HG03103 (cell line): Measurements from ENCODE around the gene GPC2.
"Not testable (repeated sequence)": the region's sequence is repeated elsewhere in the genome, so short reads cannot be mapped to it uniquely, and the experiment has no call there.

ENCODE experiments used
- ATAC-seq: cut with Tn5 transposase; IDR thresholded peaks from one replicate; pipeline ENCODE4 v1.9.1; 2021; ENCODE audit warnings: low read depth; ENCODE audit not compliant: unreplicated experiment

GPC2 gene

GRCh38 chr7:100154651-100155491, 22.3 kb downstream of the GPC2 start:
- no peak for ATAC-seq

DNA sequence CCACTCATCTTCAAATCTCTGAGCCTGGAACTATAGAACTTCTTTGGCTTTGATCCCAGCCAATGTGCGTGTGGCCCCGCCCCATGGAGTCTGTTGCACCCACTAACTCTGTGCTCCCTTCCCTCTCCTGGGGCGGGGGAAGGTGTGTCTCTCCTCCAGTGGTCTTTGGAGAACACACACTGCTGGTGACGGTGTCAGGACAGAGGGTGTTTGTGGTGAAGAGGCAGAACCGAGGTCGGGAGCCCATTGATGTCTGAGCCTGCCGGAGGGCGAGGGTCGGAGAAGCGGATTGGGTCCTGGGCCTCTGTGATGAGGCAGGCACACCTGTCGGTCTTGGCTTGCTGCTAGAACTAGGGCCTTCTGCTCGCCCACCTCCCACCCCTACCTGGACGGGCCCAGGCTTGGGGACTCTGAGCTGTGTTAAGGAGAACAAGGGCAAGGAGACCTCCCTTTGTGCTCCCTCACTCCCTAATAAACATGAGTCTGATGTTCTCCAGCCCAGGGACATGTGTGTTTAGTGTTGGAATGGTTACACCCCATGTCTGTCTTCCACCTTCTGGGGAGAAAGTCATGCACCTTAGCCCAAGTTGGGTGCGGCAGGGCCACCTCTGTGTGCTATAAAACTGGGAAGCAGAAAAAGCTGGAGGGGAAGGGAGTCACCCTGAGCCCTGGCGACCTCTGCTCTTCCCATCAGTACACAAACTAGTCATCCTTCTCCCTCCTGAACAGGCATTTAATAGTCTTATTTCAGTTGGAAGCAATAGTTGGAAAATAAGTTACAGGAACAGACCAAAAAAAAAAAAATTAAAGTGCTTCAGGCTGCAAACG, 23.3 kb downstream of the GPC2 start:
- no peak for ATAC-seq

GRCh38 chr7:100152937-100153666, 24.1 kb downstream of the GPC2 start:
- ATAC-seq = no peak

GRCh38 chr7:100152404-100152803, 24.8 kb downstream of the GPC2 start:
- no peak for ATAC-seq

DNA sequence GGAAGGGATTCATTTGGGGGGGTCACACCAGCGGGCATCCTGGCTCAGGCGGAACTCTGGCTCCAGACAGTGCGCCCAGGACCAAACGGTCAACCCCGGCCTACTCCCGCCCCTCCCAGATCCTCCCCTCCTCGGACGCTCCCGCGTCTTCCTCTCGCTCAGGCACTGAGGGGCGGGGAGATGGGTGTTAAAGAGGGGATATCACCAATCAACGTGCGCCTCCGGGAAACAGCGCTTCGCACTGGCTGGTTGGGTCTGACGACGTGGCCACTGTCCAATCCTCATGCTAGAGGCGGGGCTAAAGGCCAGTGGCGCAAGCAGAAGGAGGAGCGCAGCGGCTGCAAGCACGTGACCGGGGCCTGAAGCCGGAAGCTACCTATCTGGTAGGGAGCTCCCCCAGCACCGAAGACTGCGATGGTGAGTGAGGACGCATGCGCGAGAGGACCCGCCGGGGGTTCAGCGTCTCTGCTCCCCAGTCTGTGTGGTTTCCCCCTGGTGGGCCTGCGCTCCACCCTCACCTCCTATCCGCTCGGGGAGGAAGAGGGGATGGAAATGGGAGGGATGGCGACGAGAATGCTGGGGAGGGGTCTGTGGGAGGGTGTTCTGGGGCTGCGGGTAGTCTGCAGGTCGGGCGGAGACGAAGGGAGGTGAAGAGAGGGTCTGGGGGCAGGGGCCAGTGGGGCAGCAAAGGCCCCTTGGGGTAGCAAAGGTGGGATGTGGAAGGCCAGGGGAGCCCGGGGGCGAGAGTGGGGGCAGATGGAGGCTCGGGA, 28.4 kb downstream of the GPC2 start, which contains the start of gene LAMTOR4:
Gene LAMTOR4 (plus strand): TSS at position 360 of the 770 bp plus-strand sequence. CDS start 55 bp downstream, at position 415.
- ATAC-seq = peak; percentile 94

GRCh38 chr7:100148225-100148558, 29.0 kb downstream of the GPC2 start:
- no peak for ATAC-seq

- no peak for ATAC-seq
Observed at GRCh38 chr7:100147278-100147677, 29.9 kb downstream of the GPC2 start.

DNA sequence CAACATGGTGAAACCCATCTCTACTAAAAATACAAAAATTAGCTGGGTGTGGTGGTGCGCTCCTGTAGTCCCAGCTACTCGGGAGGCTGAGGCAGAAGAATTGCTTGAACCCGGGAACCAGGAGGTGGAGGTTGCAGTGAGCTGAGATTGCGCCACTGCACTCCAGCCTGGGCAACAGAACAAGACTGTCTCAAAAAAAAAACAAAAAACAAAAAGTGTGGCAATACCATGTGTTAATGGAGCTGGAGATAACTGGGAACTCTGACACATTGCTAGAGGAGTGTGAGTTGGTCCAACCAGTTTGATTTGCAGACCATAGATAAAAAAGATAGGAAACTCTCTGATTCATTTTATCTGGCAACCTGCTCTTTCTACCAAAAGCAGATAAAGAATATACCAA, 30.8 kb downstream of the GPC2 start:
- ATAC-seq = not testable (repeated sequence)

- no peak for ATAC-seq
Observed at GRCh38 chr7:100142461-100142860, 34.7 kb downstream of the GPC2 start.

DNA sequence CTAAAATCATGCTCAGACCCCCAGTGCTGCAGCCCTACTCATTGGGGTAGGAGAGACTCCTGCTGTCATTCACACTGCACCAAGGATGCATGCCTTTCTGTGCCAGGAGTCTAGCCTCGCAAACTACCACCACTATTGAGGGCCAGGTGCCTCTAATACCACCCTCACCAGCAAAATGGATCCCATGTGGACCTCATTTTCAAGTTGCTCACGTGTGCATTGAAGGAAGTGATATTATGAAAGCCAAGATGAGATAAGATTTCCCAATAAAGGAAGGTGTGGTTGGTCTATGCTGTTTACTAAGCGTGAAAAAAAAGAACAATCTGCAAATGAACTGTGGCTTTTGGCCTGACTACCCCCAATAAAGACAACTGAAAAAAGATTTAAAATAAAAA, 35.6 kb downstream of the GPC2 start:
- no peak for ATAC-seq

- ATAC-seq = no peak
Observed at GRCh38 chr7:100137851-100138760, 39.1 kb downstream of the GPC2 start.

DNA sequence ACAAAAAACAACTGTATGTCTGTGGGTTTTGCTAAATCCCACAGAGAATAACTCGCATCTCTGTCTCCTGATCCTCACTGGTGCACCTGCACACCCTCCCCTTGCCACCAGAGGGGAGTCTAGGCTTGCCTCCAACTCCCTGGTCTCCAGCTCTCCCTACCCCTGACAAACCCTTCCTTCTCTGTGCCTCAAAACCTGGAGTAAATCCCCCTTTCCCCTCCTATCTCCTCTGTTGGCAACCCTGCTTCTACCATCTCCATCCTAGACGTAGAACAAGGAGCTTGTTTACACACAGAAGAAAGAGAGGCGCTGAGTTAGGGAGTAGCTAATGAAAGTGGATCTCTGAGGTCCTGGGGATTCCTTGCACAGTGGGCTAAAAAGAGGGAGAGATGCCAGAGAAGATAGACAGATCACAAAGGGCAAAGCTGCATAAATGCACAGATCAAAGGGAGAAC, 44.5 kb downstream of the GPC2 start:
- no peak for ATAC-seq

DNA sequence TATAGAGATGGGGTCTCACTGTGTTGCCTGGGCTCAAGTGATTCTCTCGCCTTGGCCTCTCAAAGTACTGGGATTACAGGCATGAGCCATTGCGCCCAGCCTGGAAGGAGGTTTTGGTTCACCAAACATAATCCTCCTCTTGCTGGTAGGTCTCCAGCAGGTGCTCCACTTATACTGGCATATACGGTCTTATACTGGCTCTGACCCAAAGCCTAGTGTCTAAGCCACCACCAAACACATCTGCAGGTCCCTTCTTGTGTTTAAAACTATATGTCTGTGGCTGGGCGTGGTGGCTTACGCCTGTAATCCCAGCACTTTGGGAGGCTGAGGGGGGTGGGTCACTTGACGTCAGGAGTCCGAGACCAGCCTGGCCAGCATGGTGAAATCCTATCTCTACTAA, 45.1 kb downstream of the GPC2 start:
- no peak for ATAC-seq

DNA sequence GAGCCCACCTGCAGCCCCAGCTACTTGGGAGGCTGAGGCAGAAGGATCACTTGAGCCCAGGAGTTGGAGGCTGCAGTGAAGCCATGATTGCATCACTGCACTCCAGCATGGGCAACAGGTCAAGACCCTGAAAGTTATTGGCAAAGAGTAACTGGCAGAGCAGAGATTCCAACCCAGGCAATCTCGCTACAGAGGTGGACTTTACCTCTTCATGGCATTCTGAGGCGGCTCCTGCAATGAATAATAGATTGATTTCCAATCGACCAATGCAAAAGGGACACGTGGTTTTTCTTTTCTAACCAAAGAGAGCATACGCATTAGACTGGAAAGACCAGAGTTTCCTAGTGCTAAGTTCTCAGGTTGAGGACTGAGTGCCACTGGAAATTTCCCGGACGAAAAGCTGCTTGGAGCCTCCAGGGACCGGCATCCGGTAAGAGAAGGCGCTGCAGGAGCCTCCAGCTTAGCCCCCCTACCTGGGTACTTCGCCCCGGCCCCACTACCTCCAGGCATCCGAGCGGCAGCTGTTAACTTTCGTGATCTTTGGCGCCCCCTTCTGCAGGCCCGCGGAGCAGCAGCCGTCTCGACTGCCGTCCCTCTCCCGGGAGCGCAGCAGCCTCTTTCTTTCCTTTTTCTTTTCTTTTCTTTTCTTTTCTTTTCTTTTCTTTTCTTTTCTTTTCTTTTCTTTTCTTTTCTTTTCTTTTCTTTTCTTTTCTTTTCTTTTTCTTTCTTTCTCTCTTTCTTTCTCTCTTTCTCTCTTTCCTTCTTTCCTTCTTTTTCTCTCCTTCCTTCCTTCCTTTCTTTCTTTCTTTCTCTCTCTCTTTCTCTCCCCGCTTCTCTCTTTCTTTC, 46.4 kb downstream of the GPC2 start:
- ATAC-seq = no peak

DNA sequence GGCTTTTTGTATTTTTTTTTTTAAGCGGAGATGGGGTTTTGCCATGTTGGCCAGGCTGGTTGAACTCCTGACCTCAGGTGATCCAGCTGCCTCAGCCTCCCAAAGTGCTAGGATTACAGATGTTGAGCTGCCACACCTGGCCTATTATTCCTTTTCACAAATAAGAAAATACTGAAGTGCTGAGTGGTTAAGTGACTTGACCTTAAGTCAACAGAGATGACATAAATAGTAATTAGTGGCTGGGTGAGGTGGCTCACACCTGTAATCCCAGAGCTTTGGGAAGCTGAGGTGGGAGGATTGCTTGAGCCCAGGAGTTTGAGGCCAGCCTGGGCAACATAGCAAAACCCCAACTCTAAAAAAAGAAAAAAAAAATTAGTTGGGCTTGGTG, 47.0 kb downstream of the GPC2 start:
- not testable (repeated sequence) for ATAC-seq

DNA sequence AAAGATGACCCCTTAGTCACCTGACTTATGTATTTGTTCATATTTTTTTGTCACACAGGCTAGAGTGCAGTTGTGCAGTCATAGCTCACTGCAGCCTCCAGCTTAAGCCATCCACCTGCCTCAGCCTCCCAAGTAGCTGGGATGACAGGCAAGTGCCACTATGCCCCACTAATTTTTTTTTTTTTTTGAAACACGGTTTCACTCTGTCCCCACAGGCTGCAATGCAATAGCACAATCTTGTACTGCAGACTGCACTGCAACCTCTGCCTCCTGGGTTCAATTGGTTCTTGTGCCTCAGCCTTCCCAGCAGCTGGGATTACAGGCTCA, 48.6 kb downstream of the GPC2 start:
- no peak for ATAC-seq

GRCh38 chr7:100127866-100128636, 49.1 kb downstream of the GPC2 start:
- ATAC-seq = no peak
